Fibroblast of mammary gland (primary cell): Measurements from ENCODE around the gene GLI3.

Experiments
- DNase-seq: peaks from one replicate; pipeline ENCODE4 v3.0.0-alpha.2; 2010; ENCODE audit warnings: low read depth
- H3K4me3 ChIP-seq: 2 replicates; pipeline ENCODE4 v1.5.1; 2011; ENCODE audit warnings: low read depth, mild to moderate bottlenecking, low read length, moderate library complexity; ENCODE audit not compliant: control insufficient read depth
- TF ChIP-seq, protein P1 (sequence below): conservative IDR thresholded peaks from 2 replicates; pipeline ENCODE4 v1.5.1; 2011; ENCODE audit warnings: low read depth, low read length, inconsistent platforms; ENCODE audit not compliant: control insufficient read depth, insufficient read depth

GLI3 gene

DNA sequence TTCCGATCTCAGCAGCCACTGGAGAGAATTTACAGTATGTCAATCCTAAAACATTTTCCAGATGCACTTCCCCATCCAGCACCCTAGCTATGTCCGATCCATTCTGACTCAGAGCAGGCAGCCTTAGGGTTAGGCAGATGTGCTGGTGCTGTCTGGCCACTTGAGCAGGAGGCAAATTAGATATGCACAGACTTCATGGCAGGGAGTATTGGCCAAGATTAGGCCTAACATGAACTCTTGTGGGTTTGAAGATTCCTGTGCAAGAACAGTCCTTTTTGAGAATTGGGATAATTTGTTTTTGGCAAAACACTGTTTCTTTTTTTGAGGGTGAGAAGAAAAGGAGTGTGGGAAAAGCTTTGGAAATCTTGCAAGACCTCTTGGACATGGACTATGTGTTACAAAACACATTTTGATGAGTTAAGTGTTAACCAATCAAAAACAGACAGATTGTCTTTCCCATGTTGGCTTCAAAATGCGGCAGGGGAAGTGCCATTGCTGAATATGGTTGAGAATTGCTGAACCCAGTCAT is 315.5 kb downstream of the GLI3 start:
- no peak overlapping the region for H3K4me3 ChIP-seq
- DNase-seq, result peak; percentile 93
- TF ChIP-seq, protein P1, sequence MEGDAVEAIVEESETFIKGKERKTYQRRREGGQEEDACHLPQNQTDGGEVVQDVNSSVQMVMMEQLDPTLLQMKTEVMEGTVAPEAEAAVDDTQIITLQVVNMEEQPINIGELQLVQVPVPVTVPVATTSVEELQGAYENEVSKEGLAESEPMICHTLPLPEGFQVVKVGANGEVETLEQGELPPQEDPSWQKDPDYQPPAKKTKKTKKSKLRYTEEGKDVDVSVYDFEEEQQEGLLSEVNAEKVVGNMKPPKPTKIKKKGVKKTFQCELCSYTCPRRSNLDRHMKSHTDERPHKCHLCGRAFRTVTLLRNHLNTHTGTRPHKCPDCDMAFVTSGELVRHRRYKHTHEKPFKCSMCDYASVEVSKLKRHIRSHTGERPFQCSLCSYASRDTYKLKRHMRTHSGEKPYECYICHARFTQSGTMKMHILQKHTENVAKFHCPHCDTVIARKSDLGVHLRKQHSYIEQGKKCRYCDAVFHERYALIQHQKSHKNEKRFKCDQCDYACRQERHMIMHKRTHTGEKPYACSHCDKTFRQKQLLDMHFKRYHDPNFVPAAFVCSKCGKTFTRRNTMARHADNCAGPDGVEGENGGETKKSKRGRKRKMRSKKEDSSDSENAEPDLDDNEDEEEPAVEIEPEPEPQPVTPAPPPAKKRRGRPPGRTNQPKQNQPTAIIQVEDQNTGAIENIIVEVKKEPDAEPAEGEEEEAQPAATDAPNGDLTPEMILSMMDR, result no peak

DNA sequence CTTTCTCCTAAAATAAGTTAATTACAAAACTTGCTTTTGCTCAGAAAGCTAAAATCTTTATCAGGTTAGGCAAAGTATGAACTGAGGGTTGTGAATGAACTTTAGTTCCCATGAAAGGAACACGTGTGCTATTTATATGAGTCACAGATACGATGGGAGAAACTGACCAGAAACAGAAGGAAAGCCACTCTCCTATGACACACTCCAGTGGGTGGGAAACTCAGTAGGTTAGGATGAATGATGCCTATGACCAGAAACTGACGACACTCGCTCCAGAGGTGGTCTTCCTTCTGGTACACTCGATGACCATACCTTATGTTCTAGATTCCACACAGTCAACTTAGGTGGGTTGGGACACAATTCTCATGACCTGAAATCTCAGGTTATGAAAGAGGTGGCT is 318.4 kb downstream of the GLI3 start:
- H3K4me3 ChIP-seq, result no peak overlapping the region
- peak; percentile 100 for DNase-seq
- TF ChIP-seq, protein P1, result no peak

DNA sequence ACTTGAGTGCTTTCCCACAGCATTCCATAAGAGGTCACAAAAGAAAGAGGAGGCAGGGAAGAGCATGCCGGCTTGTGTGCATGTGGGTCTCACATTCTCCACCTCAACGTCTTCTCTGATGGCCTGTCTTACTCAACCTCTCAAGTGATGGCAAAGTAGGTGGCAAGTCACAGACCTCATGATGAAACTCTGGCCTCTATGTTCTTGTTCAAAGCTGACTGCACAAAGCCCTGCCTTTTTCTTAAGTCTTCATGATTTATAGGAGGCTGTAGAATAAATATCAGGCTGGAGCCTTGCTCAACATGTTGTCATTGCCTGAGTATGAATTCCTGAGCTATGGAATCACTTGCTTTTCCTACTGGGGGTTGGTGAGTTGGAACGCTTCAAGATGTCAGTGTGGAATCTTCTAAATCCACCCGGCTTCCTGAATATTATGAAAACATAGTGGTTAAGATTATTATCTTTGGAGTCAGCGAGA is 320.5 kb downstream of the GLI3 start:
- H3K4me3 ChIP-seq, result no peak overlapping the region
- TF ChIP-seq, protein P1, result no peak
- DNase-seq, result peak; percentile 100

DNA sequence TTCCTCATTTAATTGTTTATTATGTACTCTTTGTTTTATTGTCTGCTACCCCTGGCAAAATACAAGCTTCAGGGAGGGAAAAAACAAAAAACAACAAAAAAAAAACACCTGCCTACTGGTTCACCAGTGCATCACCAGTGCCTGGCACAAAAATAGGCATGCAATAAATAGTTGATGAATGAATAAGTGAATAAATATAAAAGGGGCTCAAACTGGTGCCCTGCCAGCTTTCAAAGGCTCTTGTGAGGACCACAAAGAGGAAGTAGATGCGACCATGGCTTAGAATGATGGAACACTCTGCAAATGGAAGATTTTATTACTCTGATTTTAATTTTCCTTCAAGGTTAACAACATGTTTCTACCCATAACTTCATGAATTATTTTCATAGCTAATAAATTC is 321.1 kb downstream of the GLI3 start:
- TF ChIP-seq, protein P1, result no peak
- H3K4me3 ChIP-seq, result no peak overlapping the region
- DNase-seq, result peak; percentile 30

DNA sequence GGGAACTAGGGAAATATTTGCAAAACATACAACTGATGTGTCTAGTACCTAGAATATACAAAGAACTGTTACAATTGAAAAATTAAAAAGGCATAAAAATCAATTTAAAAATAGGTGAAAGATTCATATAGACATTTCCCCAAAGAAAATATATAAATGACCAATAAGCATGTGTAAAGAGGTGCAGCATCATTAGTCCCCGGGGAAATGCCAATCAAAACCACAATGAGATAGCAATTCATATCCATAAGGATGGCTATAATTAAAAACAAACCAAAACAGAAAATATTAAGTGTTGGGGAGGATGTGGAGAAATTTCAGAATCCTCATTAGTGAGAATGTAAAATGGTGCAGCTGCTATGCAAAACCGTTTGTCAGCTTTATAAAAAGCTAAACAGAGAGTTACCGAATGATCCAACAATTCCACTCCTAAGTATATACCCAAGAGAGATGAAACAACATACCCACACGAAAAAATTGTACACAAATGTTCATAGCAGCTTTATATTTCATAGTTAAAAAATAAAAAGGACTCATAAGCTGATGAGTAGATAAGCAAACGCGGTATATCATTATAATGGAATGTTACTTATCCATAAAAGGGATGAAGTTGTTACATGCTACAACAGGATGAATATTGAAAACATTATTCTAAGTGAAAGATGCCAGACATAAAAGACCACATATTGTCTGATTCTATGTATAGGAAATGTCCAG is 324.0 kb downstream of the GLI3 start:
- TF ChIP-seq, protein P1, result no peak
- DNase-seq, result peak; percentile 35
- H3K4me3 ChIP-seq, result no peak overlapping the region

DNA sequence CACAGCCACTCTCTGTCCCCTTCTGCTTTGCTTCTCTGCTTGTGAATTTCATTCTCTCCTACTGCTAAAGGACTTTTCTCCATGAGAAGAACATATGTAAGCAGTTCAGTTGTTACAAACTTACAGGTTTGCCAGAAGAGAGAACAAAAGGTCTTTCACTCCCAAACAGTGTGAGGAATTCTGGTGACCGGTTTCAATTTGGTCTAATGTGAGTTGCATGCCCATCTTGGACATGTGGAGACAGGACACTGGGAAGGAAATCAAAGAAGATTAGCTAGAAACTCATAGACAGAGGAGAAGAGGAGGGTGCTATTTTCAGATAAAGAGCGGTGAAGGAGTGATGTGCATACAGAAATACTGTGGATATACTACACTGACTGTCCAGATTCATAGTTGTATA is 324.6 kb downstream of the GLI3 start:
- DNase-seq, result no peak
- TF ChIP-seq, protein P1, result no peak
- no peak overlapping the region for H3K4me3 ChIP-seq
